Endothelial cell of umbilical vein (primary cell): Measurements from ENCODE around the gene ZDHHC20. TPM values are rescaled to one million over a fixed set of nuclear protein-coding genes. Genes with fewer than 3 reads are reported as not detected.

Source experiments
- BruUV-seq: library from RNA; stranded (reverse); fragments of 400-500 nt; replicated peaks from 2 replicates; lab custom pipeline; 2021; lab: Mats Ljungman, UMichigan
- CTCF ChIA-PET: fragments of 300-600, 350-600 bp; sonication (Branson Sonifier 250); formaldehyde crosslinking; loops from one replicate; lab custom pipeline; 2021; ENCODE audit warnings: antibody characterized with exemption, inconsistent platforms; lab: Charles Lee
- POLR2A ChIA-PET: fragments of 300-600, 350-600 bp; sonication (Branson Sonifier 250); formaldehyde crosslinking; loops from one replicate; lab custom pipeline; 2021; ENCODE audit warnings: antibody characterized with exemption, inconsistent platforms; lab: Charles Lee
- DNase-seq: peaks from one replicate; pipeline ENCODE4 v3.0.0-alpha.2; 2011; ENCODE audit warnings: low read depth, low spot score
- FAIRE-seq: peaks from 2 replicates; lab custom pipeline; 2011; peaks lifted over from hg19 to GRCh38; lab: Jason Lieb, UNC
- H2AFZ ChIP-seq: 2 replicates; pipeline ENCODE4 v1.6.0; 2012; ENCODE audit warnings: low read depth, low read length, control low read depth, inconsistent platforms
- H3K27ac ChIP-seq: 2 replicates; pipeline ENCODE4 v1.5.1; 2011; ENCODE audit warnings: low read depth, mild to moderate bottlenecking, control low read depth, low read length, moderate library complexity; ENCODE audit not compliant: insufficient read depth
- H3K27me3 ChIP-seq, 2 experiments: 2 replicates each; pipeline versions ENCODE4 v1.6.0 to v1.6.1; 2011; ENCODE audit warnings: low read length in 2 of 2, mixed read lengths in 1 of 2; ENCODE audit not compliant: control insufficient read depth in 2 of 2, insufficient read depth in 2 of 2
- H3K36me3 ChIP-seq, 2 experiments: 2 replicates in 1 of 2; 3 replicates in 1 of 2; pipeline ENCODE4 v1.5.1; 2011; ENCODE audit warnings: low read length in 2 of 2, mild to moderate bottlenecking in 1 of 2, moderate library complexity in 1 of 2; ENCODE audit not compliant: control insufficient read depth in 2 of 2, insufficient read depth in 2 of 2; ENCODE audit errors: extremely low read depth in 1 of 2
- H3K4me1 ChIP-seq: 3 replicates; pipeline ENCODE4 v1.5.1; 2011; ENCODE audit warnings: mild to moderate bottlenecking, low read length; ENCODE audit not compliant: control insufficient read depth, insufficient read depth; ENCODE audit errors: extremely low read depth
- H3K4me2 ChIP-seq: 2 replicates; pipeline ENCODE4 v1.6.1; 2011; ENCODE audit warnings: low read length, control low read depth, mixed read lengths; ENCODE audit not compliant: insufficient read depth
- H3K4me3 ChIP-seq, 3 experiments: fragments of 200-600 bp in 1 of 3; sonication (generic), shearing (Covaris generic) in 1 of 3; replicated peaks in 1 of 3; 2 replicates each; pipeline ENCODE4 v1.5.1; 2011 to 2016; ENCODE audit warnings: control low read depth in 3 of 3, low read length in 3 of 3, mild to moderate bottlenecking in 2 of 3, inconsistent platforms in 1 of 3, low read depth in 1 of 3, moderate library complexity in 1 of 3; ENCODE audit not compliant: insufficient read depth in 1 of 3
- H3K79me2 ChIP-seq: 2 replicates; pipeline ENCODE4 v1.6.0; 2012; ENCODE audit warnings: low read length, inconsistent platforms; ENCODE audit not compliant: control insufficient read depth, insufficient read depth
- H3K9ac ChIP-seq: replicated peaks from 2 replicates; pipeline ENCODE3; 2011; ENCODE audit warnings: low read length, control low read depth; ENCODE audit not compliant: insufficient read depth; ENCODE audit errors: extremely low read depth
- H3K9me1 ChIP-seq: replicated peaks from 3 replicates; pipeline ENCODE4 v1.6.0; 2011; ENCODE audit warnings: mild to moderate bottlenecking, low read length; ENCODE audit not compliant: control insufficient read depth, insufficient read depth; ENCODE audit errors: extremely low read depth
- H3K9me3 ChIP-seq: replicated peaks from 2 replicates; pipeline ENCODE4 v1.5.1; 2012; ENCODE audit warnings: low read length, inconsistent platforms; ENCODE audit not compliant: control insufficient read depth, insufficient read depth
- H4K20me1 ChIP-seq: replicated peaks from 2 replicates; pipeline ENCODE3; 2011; ENCODE audit warnings: mild to moderate bottlenecking, low read length; ENCODE audit not compliant: control insufficient read depth, insufficient read depth; ENCODE audit errors: extremely low read depth
- CTCF ChIP-seq, 2 donors: IDR thresholded peaks; 1 replicate in 1 of 2; 2 replicates in 1 of 2; pipeline ENCODE4 v1.5.1; 2011; ENCODE audit warnings: low read length in 2 of 2, mild to moderate bottlenecking in 2 of 2, moderate library complexity in 2 of 2, control low read depth in 1 of 2, inconsistent platforms in 1 of 2, low read depth in 1 of 2; ENCODE audit not compliant: insufficient read depth in 1 of 2; ENCODE audit errors: extremely low read depth in 1 of 2
- EZH2 ChIP-seq: IDR thresholded peaks from 2 replicates; pipeline ENCODE4 v1.6.1; 2012; ENCODE audit warnings: borderline replicate concordance, low read depth, mild to moderate bottlenecking, moderate library complexity, low read length, inconsistent platforms; ENCODE audit not compliant: severe bottlenecking
- FOS ChIP-seq: IDR thresholded peaks from 2 replicates; pipeline ENCODE4 v1.6.1; 2011; ENCODE audit warnings: mild to moderate bottlenecking, low read length, moderate library complexity, borderline replicate concordance; ENCODE audit not compliant: insufficient read depth
- GATA2 ChIP-seq: IDR thresholded peaks from 2 replicates; pipeline ENCODE4 v1.7.0; 2011; ENCODE audit warnings: low read depth, mild to moderate bottlenecking, moderate library complexity, mixed read lengths, low read length; ENCODE audit not compliant: insufficient read length, insufficient read depth
- JUN ChIP-seq: IDR thresholded peaks from 2 replicates; pipeline ENCODE4 v1.6.1; 2011; ENCODE audit warnings: borderline replicate concordance, low read depth; ENCODE audit not compliant: insufficient read length, insufficient read depth
- MAX ChIP-seq: IDR thresholded peaks from 2 replicates; pipeline ENCODE4 v1.6.1; 2011; ENCODE audit not compliant: insufficient read depth, insufficient read length
- MYC ChIP-seq: IDR thresholded peaks from one replicate; pipeline ENCODE4 v1.6.1; 2011; ENCODE audit warnings: mild to moderate bottlenecking, low read depth, low read length
- POLR2A ChIP-seq: IDR thresholded peaks from 2 replicates; pipeline ENCODE4 v1.6.1; 2012; ENCODE audit warnings: low read depth, mild to moderate bottlenecking, control low read depth, low read length
- POLR2AphosphoS5 ChIP-seq: IDR thresholded peaks from 2 replicates; pipeline ENCODE4 v1.6.1; 2012; ENCODE audit warnings: low read depth, mild to moderate bottlenecking, control low read depth, low read length, moderate library complexity; ENCODE audit not compliant: insufficient read depth
- dilution Hi-C: fragments of 300-500 bp; cut with MboI; formaldehyde crosslinking; loops from one replicate; pipeline ENCODE4 v1.15.0; 2019; ENCODE audit warnings: low sequenced_read_pairs; ENCODE audit not compliant: extremely low pct_ligation_motif_present
- intact Hi-C: fragments of 100-400 bp; cut with micrococcal nuclease; formaldehyde crosslinking; loops from one replicate; pipeline ENCODE4 v1.10.0; 2022
- polyA plus RNA-seq, 4 experiments: library from polyadenylated mRNA; depleted of rRNA in 3 of 4; stranded (reverse) in 3 of 4; unstranded in 1 of 4; fragments of >200 nt; gene quantifications; 2 replicates each; pipeline versions ENCODE4 v1.2.1 to v1.2.3, GENCODE V29; 2011 to 2012; ENCODE audit warnings: missing spikeins in 1 of 4
- total RNA-seq: library from RNA; stranded (reverse); gene quantifications from 2 replicates; pipeline ENCODE4 v1.2.3, GENCODE V29; 2021

The ZDHHC20 gene
- total and polyA plus RNA-seq, 2 donors (not counting 3 experiments of a cell fraction or from before 2014, with no cell fraction given): 22.1 to 59.4 TPM

GRCh38 chr13:21470785-21471184 is 11.7 kb upstream of the ZDHHC20 start:
- H3K27me3 ChIP-seq: peaks cover 2 to 4% of the 10 kb centered on the region in 2 experiments
- dilution Hi-C loops (no loop called here), intact Hi-C loops (loop anchor here (10.0 kb wide), 2 partner anchors 976 to 1324 kb away; no protein-coding TSS in a partner anchor)
- no peak overlapping the region for H3K4me2 ChIP-seq
- H3K9me1 ChIP-seq: no peaks in the 10 kb centered on the region
- no peaks in the 10 kb centered on the region for H3K9me3 ChIP-seq
- no peak for DNase-seq
- FAIRE-seq: no peak
- H3K36me3 ChIP-seq: no peaks in the 10 kb centered on the region
- no peak overlapping the region for H3K4me3 ChIP-seq
- no peaks in the 10 kb centered on the region for H3K4me1 ChIP-seq
- no peaks in the 10 kb centered on the region for H3K79me2 ChIP-seq
- BruUV-seq: no TSS peak
- no peaks in the 10 kb centered on the region for H4K20me1 ChIP-seq
- no peak overlapping the region for H3K9ac ChIP-seq
- no peak overlapping the region for H3K27ac ChIP-seq
- TF ChIP-seq POLR2AphosphoS5: no peak
- TF ChIP-seq EZH2: no peak
- TF ChIP-seq JUN: no peak
- TF ChIP-seq MAX: no peak
- TF ChIP-seq CTCF (IDR thresholded peaks at IDR 0.05; ENCODE audit: extremely low read depth in 1 of 2, insufficient read depth in 1 of 2, low read depth in 1 of 2, low read length in 2 of 2): no peak
- TF ChIP-seq GATA2: no peak
- no peak for TF ChIP-seq POLR2A
- TF ChIP-seq MYC: no peak
- no peak for TF ChIP-seq FOS
- ChIA-PET CTCF (interaction anchor here (1.2 kb wide), 1 partner anchor 173 kb away, joined by 3 read pairs; no protein-coding TSS in a partner anchor), POLR2A (no interaction called here)
- no peak overlapping the region for H2AFZ ChIP-seq
